Measurements from ENCODE around the gene ERCC2.

Gene ERCC2

GRCh38 chr19:45355910-45356309 lies 14.5 kb downstream of the ERCC2 start:
- DNase-seq (ENCODE audit: low read depth in 1 of 2, low spot score in 1 of 2): no peak

- no peak for DNase-seq (ENCODE audit: low read depth in 1 of 2, low spot score in 1 of 2)
These were observed 15.0 kb downstream of the ERCC2 start for GRCh38 chr19:45355402-45355801.

- no peak for DNase-seq (ENCODE audit: low read depth in 1 of 2, low spot score in 1 of 2)
These were observed 16.0 kb downstream of the ERCC2 start for GRCh38 chr19:45354241-45354842.

- DNase-seq (ENCODE audit: low read depth in 1 of 2, low spot score in 1 of 2): no peak
These were observed 17.2 kb downstream of the ERCC2 start for GRCh38 chr19:45352914-45353796.

GRCh38 chr19:45352471-45352870 lies 17.9 kb downstream of the ERCC2 start:
- no peak for DNase-seq (ENCODE audit: low read depth in 1 of 2, low spot score in 1 of 2)

- no peak for DNase-seq (ENCODE audit: low read depth in 1 of 2, low spot score in 1 of 2)
These were observed 18.3 kb downstream of the ERCC2 start for GRCh38 chr19:45352062-45352461.

- no peak for DNase-seq (ENCODE audit: low read depth in 1 of 2, low spot score in 1 of 2)
These were observed 18.9 kb downstream of the ERCC2 start for GRCh38 chr19:45351401-45351952.

- no peak for DNase-seq (ENCODE audit: low read depth in 1 of 2, low spot score in 1 of 2)
These were observed 19.8 kb downstream of the ERCC2 start for GRCh38 chr19:45350477-45351058.

- DNase-seq (ENCODE audit: low read depth in 1 of 2, low spot score in 1 of 2): no peak
These were observed 20.9 kb downstream of the ERCC2 start for GRCh38 chr19:45349430-45349941.

- DNase-seq (ENCODE audit: low read depth in 1 of 2, low spot score in 1 of 2): no peak
These were observed 21.3 kb downstream of the ERCC2 start for GRCh38 chr19:45349126-45349415.

- DNase-seq (ENCODE audit: low read depth in 1 of 2, low spot score in 1 of 2): no peak
These were observed 21.8 kb downstream of the ERCC2 start for GRCh38 chr19:45348367-45349125.

GRCh38 chr19:45347570-45348366 lies 22.6 kb downstream of the ERCC2 start:
- no peak for DNase-seq (ENCODE audit: low read depth in 1 of 2, low spot score in 1 of 2)

- DNase-seq (ENCODE audit: low read depth in 1 of 2, low spot score in 1 of 2): no peak
These were observed 23.9 kb downstream of the ERCC2 start for GRCh38 chr19:45346449-45346848.

GRCh38 chr19:45345506-45345860 lies 24.9 kb downstream of the ERCC2 start:
- no peak for DNase-seq (ENCODE audit: low read depth in 1 of 2, low spot score in 1 of 2)

GRCh38 chr19:45344621-45345505 lies 25.5 kb downstream of the ERCC2 start:
- no peak for DNase-seq (ENCODE audit: low read depth in 1 of 2, low spot score in 1 of 2)

- no peak for DNase-seq (ENCODE audit: low read depth in 1 of 2, low spot score in 1 of 2)
These were observed 27.5 kb downstream of the ERCC2 start for GRCh38 chr19:45342911-45343310.

- no peak for DNase-seq (ENCODE audit: low read depth in 1 of 2, low spot score in 1 of 2)
These were observed 29.4 kb downstream of the ERCC2 start for GRCh38 chr19:45340899-45341453.

GRCh38 chr19:45340232-45340898 lies 30.0 kb downstream of the ERCC2 start, which contains the start of gene KLC3:
TSS of gene KLC3 (plus strand) at chr19:45340750. CDS start at chr19:45345542, 4,792 bp downstream.
- DNase-seq (ENCODE audit: low read depth in 1 of 2, low spot score in 1 of 2): peak; percentile 22 to 31
